Breast epithelium (tissue), 4 donors: Measurements from ENCODE around the gene APCS. TPM values are rescaled to one million over a fixed set of nuclear protein-coding genes. Genes with fewer than 3 reads are reported as not detected.

ENCODE experiments used
- DNase-seq, 2 donors: peaks; one replicate each; pipeline ENCODE4 v3.0.0-alpha.2; 2019; ENCODE audit warnings: low spot score in 2 of 2
- H3K27ac ChIP-seq, 2 donors: fragments of 200-600 bp; sonication (generic) in 1 of 2; one replicate each; pipeline ENCODE4 v1.5.1; 2016 to 2019; ENCODE audit warnings: mild to moderate bottlenecking in 1 of 2
- H3K27me3 ChIP-seq, 2 donors: fragments of 200-600 bp; sonication (generic) in 1 of 2; one replicate each; pipeline versions ENCODE4 v1.5.1 to v1.6.0; 2017 to 2019; ENCODE audit warnings: control low read depth in 1 of 2, mild to moderate bottlenecking in 1 of 2
- H3K36me3 ChIP-seq: fragments of 200-600 bp; one replicate; pipeline ENCODE4 v1.5.1; 2019
- H3K4me1 ChIP-seq, 2 donors: fragments of 200-600 bp; sonication (generic); one replicate each; pipeline ENCODE4 v1.5.1; 2016 to 2019; ENCODE audit warnings: control low read depth in 1 of 2
- H3K4me3 ChIP-seq, 3 donors: fragments of 200-600 bp; sonication (generic); 1 replicate in 2 of 3; 2 replicates in 1 of 3; pipeline ENCODE4 v1.5.1; 2016 to 2019; ENCODE audit warnings: mild to moderate bottlenecking in 3 of 3, moderate library complexity in 2 of 3
- H3K9me3 ChIP-seq, 2 donors: fragments of 200-600 bp; sonication (generic) in 1 of 2; one replicate each; pipeline ENCODE4 v1.5.1; 2016 to 2019; ENCODE audit warnings: control low read depth in 1 of 2
- CTCF ChIP-seq, 3 donors: fragments of 450-650 bp; IDR thresholded peaks; one replicate each; pipeline ENCODE4 v1.5.1; 2016 to 2017; ENCODE audit warnings: antibody characterized with exemption in 3 of 3, mild to moderate bottlenecking in 3 of 3, moderate library complexity in 3 of 3
- POLR2A ChIP-seq: fragments of 450-650 bp; IDR thresholded peaks from one replicate; pipeline ENCODE4 v1.6.1; 2016; ENCODE audit warnings: antibody characterized with exemption, mild to moderate bottlenecking, moderate library complexity
- POLR2AphosphoS5 ChIP-seq, 3 donors: sonication (generic); formaldehyde crosslinking; IDR thresholded peaks; one replicate each; pipeline ENCODE4 v1.6.1; 2017; ENCODE audit warnings: antibody characterized with exemption in 3 of 3
- intact Hi-C: fragments of 100-400 bp; cut with DNase I; formaldehyde crosslinking; loops from one replicate; pipeline ENCODE4 v1.15.1; 2023; ENCODE audit warnings: low total_unique reads
- total RNA-seq, 3 donors: library from RNA; depleted of rRNA; stranded (reverse); fragments of >200 nt; gene quantifications; one replicate each; pipeline ENCODE4 v1.1.0, GENCODE V29; 2016

Gene APCS
- total RNA-seq, 3 donors from 2014 or later, result not detected

GRCh38 chr1:159560599-159560998, 27.0 kb upstream of the APCS start:
- peaks cover 0 to 8% of the 10 kb centered on the region in 2 donors for H3K9me3 ChIP-seq

GRCh38 chr1:159561497-159561896, 26.1 kb upstream of the APCS start:
- Histone ChIP-seq H3K27ac (no peak overlapping the region), H3K4me3 (no peak overlapping the region), H3K36me3 (no peaks in the 10 kb centered on the region), H3K27me3 (no peaks in the 10 kb centered on the region), H3K9me3 (peaks cover 0 to 8% of the 10 kb centered on the region in 2 donors), H3K4me1 (no peaks in the 10 kb centered on the region)
- DNase-seq, result no peak
- no peak for TF ChIP-seq CTCF (IDR thresholded peaks at IDR 0.05)
- TF ChIP-seq POLR2AphosphoS5 (IDR thresholded peaks at IDR 0.05), result no peak
- TF ChIP-seq POLR2A, result no peak
- intact Hi-C loops, result no loop called here

More at GRCh38 chr1:159560599-159560998, 27.0 kb upstream of the APCS start:
- Histone ChIP-seq H3K27ac (no peak overlapping the region), H3K4me1 (no peaks in the 10 kb centered on the region), H3K27me3 (no peaks in the 10 kb centered on the region), H3K4me3 (no peak overlapping the region), H3K36me3 (no peaks in the 10 kb centered on the region)
- intact Hi-C loops, result no loop called here
- TF ChIP-seq CTCF (IDR thresholded peaks at IDR 0.05) (no peak), POLR2A (no peak), POLR2AphosphoS5 (IDR thresholded peaks at IDR 0.05) (no peak)
- DNase-seq, result no peak

GRCh38 chr1:159562680-159563079, 24.9 kb upstream of the APCS start:
- no peak for DNase-seq
- TF ChIP-seq CTCF (IDR thresholded peaks at IDR 0.05), result no peak
- no peak for TF ChIP-seq POLR2A
- no peak for TF ChIP-seq POLR2AphosphoS5 (IDR thresholded peaks at IDR 0.05)
- no peaks in the 10 kb centered on the region for H3K27me3 ChIP-seq
- intact Hi-C loops, result no loop called here
- peaks cover 0 to 8% of the 10 kb centered on the region in 2 donors for H3K9me3 ChIP-seq
- H3K27ac ChIP-seq, result no peak overlapping the region
- no peaks in the 10 kb centered on the region for H3K36me3 ChIP-seq
- H3K4me1 ChIP-seq, result no peaks in the 10 kb centered on the region
- no peak overlapping the region for H3K4me3 ChIP-seq

- intact Hi-C loops, result no loop called here
- TF ChIP-seq CTCF (IDR thresholded peaks at IDR 0.05) (no peak), POLR2A (no peak), POLR2AphosphoS5 (IDR thresholded peaks at IDR 0.05) (no peak)
Measured at GRCh38 chr1:159577446-159577845, 10.2 kb upstream of the APCS start.

GRCh38 chr1:159580340-159580739, 7.3 kb upstream of the APCS start:
- H3K4me1 ChIP-seq, result no peaks in the 10 kb centered on the region
- intact Hi-C loops, result no loop called here
- H3K9me3 ChIP-seq, result no peaks in the 10 kb centered on the region
- TF ChIP-seq CTCF (IDR thresholded peaks at IDR 0.05), result no peak
- TF ChIP-seq POLR2AphosphoS5 (IDR thresholded peaks at IDR 0.05), result no peak
- TF ChIP-seq POLR2A, result no peak
- H3K4me3 ChIP-seq, result no peak overlapping the region
- H3K27me3 ChIP-seq, result no peaks in the 10 kb centered on the region
- no peak for DNase-seq
- no peak overlapping the region for H3K27ac ChIP-seq
- no peaks in the 10 kb centered on the region for H3K36me3 ChIP-seq

More at GRCh38 chr1:159577446-159577845, 10.2 kb upstream of the APCS start:
- Histone ChIP-seq H3K27ac (no peak overlapping the region), H3K36me3 (no peaks in the 10 kb centered on the region), H3K9me3 (peaks cover 0 to 2% of the 10 kb centered on the region in 2 donors), H3K4me1 (no peaks in the 10 kb centered on the region), H3K4me3 (no peak overlapping the region), H3K27me3 (no peaks in the 10 kb centered on the region)
- DNase-seq, result no peak
